ENCODE data around the gene TSHZ2.

GRCh38 chr20:53020376-53020775 lies 48.2 kb downstream of the TSHZ2 start:
- no peak for TF ChIP-seq CTCF (IDR thresholded peaks at IDR 0.05; ENCODE audit: poor library complexity)
- TF ChIP-seq EZH2 (IDR thresholded peaks at IDR 0.05; ENCODE audit: borderline replicate concordance): no peak
- TF ChIP-seq EZH2phosphoT487 (IDR thresholded peaks at IDR 0.05; ENCODE audit: low read depth, severe bottlenecking, unreplicated experiment): no peak
